GM21717 (cell line): ENCODE results near the gene PAX8.
"Not testable (repeated sequence)": the region's sequence is repeated elsewhere in the genome, so short reads cannot be mapped to it uniquely, and the experiment has no call there.

ENCODE experiments used
- ATAC-seq: cut with Tn5 transposase; IDR thresholded peaks from one replicate; pipeline ENCODE4 v1.9.1; 2021; ENCODE audit warnings: mild to moderate bottlenecking, moderate library complexity; ENCODE audit not compliant: unreplicated experiment

The PAX8 gene

GRCh38 chr2:113238871-113239839 lies 39.6 kb downstream of the PAX8 start:
- ATAC-seq = no peak

- ATAC-seq = no peak
Measured at GRCh38 chr2:113237604-113238160, 41.0 kb downstream of the PAX8 start.

- ATAC-seq = no peak
Measured at GRCh38 chr2:113236367-113237159, 42.2 kb downstream of the PAX8 start.

- not testable (repeated sequence) for ATAC-seq
Measured at GRCh38 chr2:113235347-113236226, 43.1 kb downstream of the PAX8 start.

- no peak for ATAC-seq
Measured at GRCh38 chr2:113234721-113235346, 43.9 kb downstream of the PAX8 start.

GRCh38 chr2:113233593-113234550 lies 44.8 kb downstream of the PAX8 start:
- no peak for ATAC-seq

GRCh38 chr2:113232740-113233139 lies 46.0 kb downstream of the PAX8 start:
- ATAC-seq = no peak

GRCh38 chr2:113232123-113232522 lies 46.6 kb downstream of the PAX8 start:
- ATAC-seq = no peak

GRCh38 chr2:113231064-113231463 lies 47.7 kb downstream of the PAX8 start:
- no peak for ATAC-seq

GRCh38 chr2:113230531-113230930 lies 48.2 kb downstream of the PAX8 start:
- no peak for ATAC-seq

GRCh38 chr2:113229795-113230194 lies 48.9 kb downstream of the PAX8 start:
- no peak for ATAC-seq

- no peak for ATAC-seq
Measured at GRCh38 chr2:113228991-113229716, 49.6 kb downstream of the PAX8 start.

GRCh38 chr2:113228351-113228750 lies 50.4 kb downstream of the PAX8 start:
- no peak for ATAC-seq

- ATAC-seq = no peak
Measured at GRCh38 chr2:113227698-113228097, 51.0 kb downstream of the PAX8 start.

GRCh38 chr2:113227290-113227689 lies 51.4 kb downstream of the PAX8 start:
- ATAC-seq = no peak

GRCh38 chr2:113226462-113226861 lies 52.3 kb downstream of the PAX8 start:
- ATAC-seq = no peak

- no peak for ATAC-seq
Measured at GRCh38 chr2:113225263-113226259, 53.2 kb downstream of the PAX8 start.
